GM18951 (cell line): Measurements from ENCODE around the gene LRRC4.

ENCODE experiments used
- POLR2A ChIP-seq: IDR thresholded peaks from 4 replicates; pipeline ENCODE4 v1.6.1; 2011; ENCODE audit warnings: mild to moderate bottlenecking; ENCODE audit not compliant: insufficient read length, insufficient read depth; ENCODE audit errors: extremely low read depth
- in situ Hi-C: fragments of 300-500 bp; cut with MboI; formaldehyde crosslinking; loops from one replicate; pipeline ENCODE4 v1.12.0; 2022; ENCODE audit warnings: low sequenced_read_pairs, mixed read lengths, inconsistent platforms; ENCODE audit not compliant: unreplicated experiment

LRRC4 gene, protein sequence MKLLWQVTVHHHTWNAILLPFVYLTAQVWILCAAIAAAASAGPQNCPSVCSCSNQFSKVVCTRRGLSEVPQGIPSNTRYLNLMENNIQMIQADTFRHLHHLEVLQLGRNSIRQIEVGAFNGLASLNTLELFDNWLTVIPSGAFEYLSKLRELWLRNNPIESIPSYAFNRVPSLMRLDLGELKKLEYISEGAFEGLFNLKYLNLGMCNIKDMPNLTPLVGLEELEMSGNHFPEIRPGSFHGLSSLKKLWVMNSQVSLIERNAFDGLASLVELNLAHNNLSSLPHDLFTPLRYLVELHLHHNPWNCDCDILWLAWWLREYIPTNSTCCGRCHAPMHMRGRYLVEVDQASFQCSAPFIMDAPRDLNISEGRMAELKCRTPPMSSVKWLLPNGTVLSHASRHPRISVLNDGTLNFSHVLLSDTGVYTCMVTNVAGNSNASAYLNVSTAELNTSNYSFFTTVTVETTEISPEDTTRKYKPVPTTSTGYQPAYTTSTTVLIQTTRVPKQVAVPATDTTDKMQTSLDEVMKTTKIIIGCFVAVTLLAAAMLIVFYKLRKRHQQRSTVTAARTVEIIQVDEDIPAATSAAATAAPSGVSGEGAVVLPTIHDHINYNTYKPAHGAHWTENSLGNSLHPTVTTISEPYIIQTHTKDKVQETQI

DNA sequence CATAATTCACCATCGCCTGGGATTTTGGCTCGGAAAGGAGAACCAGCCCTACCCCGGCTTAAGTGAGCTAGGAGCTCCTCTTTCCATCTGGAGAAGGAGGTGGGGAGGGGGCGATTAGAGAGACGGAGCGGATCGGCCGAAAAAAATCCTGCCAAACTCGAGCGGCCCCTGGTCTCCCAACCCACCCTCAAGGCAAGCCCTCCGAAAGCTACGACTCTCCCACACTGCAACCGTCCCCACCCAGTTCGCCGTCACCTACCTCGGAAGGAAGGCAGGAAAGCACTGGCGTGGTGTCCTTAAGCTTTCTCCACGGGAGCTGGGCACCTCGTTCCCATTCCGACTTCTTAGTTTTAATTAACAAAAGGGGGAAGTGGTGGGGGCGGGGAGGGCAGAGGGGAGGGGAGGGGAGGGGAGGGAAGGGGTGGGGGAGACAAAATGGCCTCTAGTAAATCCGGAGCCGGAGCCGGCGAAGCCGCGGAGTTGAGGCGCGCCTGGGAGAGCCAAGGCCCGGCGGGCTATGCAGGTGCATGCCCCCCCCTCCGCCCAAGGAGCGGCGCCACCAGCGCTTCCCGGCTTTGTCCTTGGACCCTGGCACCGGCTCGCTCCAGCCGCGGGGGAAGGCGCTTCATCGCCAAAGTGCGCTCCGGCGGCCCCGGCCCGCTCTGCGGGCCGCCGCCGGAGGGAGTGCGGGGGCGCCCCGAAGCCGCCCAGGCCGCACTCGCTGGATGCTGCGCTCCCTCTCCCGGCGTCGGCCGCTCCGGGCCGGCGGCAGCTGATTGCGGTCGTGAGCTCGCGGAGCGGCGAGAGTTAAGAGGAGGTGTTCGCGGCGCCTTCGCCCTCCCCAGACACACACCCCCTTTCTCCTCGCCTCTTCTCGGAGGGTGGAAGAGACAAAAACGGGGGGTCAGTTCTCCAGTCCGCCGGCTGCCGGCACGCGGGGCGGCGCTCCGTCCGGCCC, at the start of gene LRRC4:
TSS of gene LRRC4 (minus strand) at position 784 of the 958 bp plus-strand sequence. CDS start 797 bp downstream, outside the sequence.
- no peak for TF ChIP-seq POLR2A
- in situ Hi-C loops: no loop called here

DNA sequence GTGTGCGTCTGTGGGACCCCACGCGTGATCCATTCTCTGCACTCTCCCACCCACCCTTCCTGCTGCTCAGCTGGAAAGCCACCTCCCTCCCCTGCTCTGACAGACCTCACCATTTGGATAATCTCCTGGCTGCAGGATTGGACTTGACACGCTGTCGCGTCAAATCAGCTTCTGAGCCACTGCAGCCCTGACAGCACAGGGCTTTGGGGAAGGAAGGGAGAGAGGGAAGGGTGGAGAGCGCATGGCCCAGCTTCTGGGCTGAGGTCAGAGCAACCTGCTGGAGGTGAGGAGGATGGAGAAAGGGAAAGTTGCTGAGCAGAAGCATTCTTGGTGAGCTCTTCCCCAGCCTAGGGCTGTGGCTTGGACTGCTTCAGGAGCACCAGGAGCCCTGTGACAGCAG, 48.9 kb upstream of the LRRC4 start:
- TF ChIP-seq POLR2A: no peak
- in situ Hi-C loops: no loop called here

DNA sequence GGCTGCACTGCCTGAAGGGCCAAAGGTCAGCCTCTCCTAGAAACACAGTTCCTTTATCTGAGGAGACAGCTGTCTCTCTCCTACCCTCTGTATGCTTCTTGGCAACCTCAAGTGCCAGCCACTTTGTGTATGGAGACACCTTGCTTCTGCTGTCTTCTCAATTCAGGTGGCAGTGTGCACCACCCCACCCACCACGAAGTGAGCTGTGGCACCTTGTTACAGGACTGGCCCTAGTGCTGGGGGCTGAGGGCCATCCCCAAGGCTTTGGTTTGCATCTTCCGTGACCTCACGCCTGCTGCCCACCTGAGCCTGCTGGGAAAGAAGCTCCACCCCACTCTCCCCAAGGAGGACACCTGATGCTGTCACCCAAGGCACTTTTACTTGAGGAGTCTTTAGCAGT, 47.1 kb upstream of the LRRC4 start:
- in situ Hi-C loops: no loop called here

DNA sequence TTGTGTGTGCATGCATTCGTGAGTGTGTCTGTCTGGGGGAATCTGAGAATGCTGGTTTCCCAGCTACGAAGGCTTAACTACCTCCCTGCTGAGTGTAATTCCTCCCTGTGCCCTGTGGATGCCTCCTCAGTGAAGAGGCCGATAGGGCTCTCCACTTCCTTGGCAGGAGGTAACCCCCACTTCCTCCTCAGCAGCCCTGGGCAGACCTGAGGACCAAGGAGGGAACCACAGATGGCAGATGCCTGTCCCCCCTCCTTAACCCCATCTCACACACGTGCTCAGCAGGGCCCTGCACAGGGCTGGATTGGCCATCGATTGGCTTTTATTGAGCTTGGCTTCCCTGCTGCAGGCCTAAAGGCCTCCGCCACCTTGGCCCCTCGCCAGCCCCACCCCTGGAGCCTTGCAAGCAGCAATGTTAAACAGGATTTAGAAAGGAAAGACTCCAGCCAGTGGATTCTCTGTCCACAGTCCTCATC, 45.6 kb upstream of the LRRC4 start:
- TF ChIP-seq POLR2A: no peak
- in situ Hi-C loops: no loop called here

More for the DNA sequence above, 47.1 kb upstream of the LRRC4 start:
- TF ChIP-seq POLR2A: no peak

DNA sequence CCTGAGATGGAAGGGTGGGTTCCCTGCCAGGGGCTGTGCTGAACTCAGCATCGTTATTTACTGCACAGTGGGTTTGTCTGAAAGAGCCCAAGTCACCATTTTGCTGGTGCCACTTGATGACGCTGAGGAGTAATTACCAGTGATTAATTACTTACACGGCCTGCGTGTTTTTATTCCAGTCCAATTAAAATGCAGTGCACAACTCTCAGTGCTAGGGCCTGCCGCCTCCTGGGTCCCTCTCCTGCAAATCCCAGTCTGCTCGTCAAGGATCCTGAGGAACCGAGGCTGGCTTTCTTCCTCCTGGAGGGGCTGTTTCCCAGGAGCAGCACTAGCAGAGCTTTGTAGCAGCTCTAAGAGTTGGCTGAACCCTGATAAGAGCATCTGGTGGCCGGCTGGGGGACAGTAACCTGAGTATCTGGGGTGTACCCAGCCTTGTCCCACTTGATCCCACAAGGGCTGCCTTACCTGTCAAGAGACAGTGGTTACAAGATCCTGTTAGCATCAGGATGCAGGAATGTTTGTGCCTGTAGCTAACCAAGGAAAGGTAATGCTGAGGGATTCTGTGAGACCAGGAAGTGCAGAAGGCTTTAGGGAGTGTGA, 45.1 kb upstream of the LRRC4 start:
- in situ Hi-C loops: no loop called here
- no peak for TF ChIP-seq POLR2A

DNA sequence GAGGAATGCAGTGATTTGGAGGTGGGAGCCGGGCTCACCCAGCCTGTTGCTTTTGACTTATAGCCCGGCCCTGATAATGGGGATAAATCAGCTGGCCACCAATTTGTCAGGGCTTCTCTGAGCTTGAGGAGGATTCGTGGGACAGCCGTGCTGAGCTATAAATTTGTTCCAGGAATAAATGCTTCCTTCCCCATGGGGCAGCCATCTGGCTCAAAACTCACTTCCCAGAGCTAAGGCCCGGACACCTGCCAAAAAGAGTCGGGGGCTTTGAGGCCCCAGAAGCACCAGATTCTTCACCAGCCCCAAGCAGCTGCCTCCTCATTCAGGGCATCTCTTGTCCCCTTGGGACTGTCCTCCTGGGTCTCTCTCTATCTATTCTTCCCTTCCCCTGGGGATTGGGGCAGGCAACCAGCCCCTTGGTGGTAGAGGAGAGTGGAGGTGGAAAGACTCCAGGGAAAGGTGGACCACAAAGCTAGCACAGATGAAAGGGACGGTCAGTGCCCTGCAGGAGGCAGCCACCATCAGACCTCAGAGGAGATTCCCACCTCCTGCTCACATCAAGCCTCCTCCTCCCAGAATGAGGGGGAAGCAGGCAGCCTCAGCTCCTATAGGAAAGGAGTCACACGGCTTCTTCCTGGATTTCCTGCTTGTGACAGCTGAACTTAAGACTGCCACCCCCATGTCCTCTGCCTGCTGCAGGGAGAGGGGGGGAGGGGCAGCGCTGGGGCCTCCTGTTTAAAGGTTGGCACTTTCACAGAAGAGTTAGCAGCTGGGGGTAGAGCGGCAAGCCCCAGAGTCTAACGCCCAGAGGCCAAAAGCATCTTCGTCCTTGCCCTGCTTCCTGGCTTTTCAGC, 44.2 kb upstream of the LRRC4 start:
- in situ Hi-C loops: no loop called here
- TF ChIP-seq POLR2A: no peak

DNA sequence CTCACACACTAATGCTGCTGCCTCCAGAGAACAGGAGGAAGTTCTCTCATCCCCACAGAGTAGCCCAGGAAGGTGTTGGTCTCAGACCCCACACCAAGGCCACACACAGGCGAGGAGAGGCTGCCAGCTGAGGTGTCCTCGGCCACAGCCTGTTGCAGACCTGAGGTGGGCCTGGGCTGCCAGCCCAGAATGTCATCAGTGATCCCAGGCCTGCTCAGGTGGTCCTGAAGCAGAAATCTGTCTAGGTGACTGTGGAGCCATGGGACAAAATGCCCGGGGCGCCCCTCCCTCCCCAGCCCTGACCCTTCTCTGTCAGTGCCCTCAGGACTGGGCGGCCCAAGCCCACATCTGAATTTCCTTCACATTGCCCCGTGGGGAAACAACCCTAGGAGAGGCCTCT, 43.5 kb upstream of the LRRC4 start:
- TF ChIP-seq POLR2A: no peak
- in situ Hi-C loops: no loop called here

DNA sequence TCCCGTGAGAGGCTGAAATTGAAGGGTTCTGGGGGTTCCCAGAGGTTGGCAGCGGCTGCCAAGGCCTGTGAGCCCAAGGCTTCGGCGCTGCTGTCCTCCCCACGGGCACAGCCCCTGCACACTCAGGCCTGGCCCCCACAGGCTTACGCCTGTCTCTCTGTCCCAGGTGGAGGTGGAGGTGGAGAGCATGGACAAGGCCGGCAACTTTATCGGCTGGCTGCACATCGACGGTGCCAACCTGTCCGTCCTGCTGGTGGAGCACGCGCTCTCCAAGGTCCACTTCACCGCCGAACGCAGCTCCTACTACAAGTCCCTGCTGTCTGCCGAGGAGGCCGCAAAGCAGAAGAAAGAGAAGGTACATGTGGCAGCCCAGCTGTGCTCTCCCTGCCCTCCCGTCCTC, 43.1 kb upstream of the LRRC4 start:
- in situ Hi-C loops: no loop called here
- no peak for TF ChIP-seq POLR2A

DNA sequence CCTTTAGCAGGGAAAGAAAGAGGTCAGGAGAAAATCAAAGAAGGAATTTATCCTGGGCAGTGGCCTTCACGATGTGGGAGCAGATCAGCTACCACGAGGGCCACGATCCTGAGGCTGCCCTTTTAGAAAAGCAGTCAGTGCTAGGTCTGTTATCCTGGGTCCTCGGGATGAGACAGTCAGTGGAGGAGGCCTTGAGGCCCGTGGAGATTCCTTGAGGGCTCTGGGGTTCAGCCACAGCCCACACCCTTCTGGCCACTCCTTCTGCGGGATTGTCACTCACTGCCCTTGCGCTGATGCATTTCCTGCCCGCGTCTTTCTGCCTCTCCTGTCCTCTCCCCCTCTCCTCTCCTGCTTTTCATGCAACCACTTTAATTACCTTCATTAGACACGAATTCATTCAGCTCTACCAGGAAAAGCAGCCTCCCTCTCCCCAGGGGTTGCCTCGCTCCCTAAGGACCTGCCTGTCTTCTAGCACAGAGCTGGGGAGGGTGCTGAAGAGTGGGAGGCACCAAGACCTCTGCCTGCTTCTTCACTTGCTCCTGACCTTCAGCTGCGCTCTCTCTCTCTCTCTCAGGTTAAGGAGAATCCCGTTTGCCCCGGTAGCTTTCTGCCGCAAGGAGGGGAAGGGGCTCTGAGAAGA, 42.6 kb upstream of the LRRC4 start:
- in situ Hi-C loops: no loop called here
- TF ChIP-seq POLR2A: no peak

DNA sequence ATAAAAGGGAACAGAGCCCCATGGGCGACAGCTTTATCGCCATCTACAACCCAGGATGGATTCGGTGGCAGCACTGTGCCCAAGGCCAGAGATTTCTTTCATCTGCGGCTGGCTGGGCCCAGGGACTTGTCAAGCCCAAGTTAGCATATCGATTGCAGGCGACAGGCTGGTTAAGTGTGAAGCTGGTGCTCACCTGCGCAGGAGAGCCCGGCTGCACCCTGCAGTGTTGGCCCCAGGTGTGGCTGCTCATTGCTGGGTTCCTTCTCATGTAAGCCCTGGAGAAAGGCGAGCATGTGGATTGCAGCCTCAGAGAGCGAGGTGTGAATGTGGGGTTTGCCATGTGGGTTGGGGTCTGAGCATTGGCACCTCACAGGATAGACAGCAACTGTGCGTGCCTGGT, 40.6 kb upstream of the LRRC4 start:
- TF ChIP-seq POLR2A: no peak

DNA sequence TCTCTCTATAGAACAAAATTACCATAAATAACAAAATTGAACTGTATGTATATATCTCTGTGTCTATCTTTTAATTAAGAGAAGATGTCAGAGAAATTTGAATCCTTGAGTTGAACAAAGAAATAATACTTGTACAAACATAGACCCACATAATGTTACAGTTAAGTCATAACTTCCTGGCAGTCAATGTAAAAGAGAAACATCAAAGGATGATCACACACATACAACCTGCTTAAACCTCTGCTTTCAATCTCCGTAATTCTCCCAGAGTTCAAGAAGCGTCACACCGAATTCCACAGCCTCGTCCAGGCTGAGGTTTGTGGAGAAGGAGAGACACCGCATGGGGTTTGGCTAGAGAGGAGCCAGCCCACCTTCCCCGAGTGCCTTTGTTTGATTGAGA, 40.1 kb upstream of the LRRC4 start:
- TF ChIP-seq POLR2A: no peak
- in situ Hi-C loops: no loop called here

More for the DNA sequence above, 40.6 kb upstream of the LRRC4 start:
- in situ Hi-C loops: no loop called here
